ENCODE measurements around the gene OR51E2. TPM values are rescaled to one million over a fixed set of nuclear protein-coding genes. Genes with fewer than 3 reads are reported as not detected.

Gene OR51E2
- total RNA-seq, 4 donors from 2014 or later, result 0.37 to 10.3 (median 2.0) TPM

GRCh38 chr11:4714300-4714699, 16.6 kb upstream of the OR51E2 start:
- Histone ChIP-seq H3K27me3 (no peaks in the 10 kb centered on the region), H3K9me3 (no peaks in the 10 kb centered on the region), H3K4me1 (no peaks in the 10 kb centered on the region), H3K36me3 (no peaks in the 10 kb centered on the region), H3K4me3 (no peak overlapping the region), H3K27ac (no peak overlapping the region)
- DNase-seq, result no peak
- 58 to 61% methylated on average over 3 to 5 of the region's 5 CpGs for WGBS, 2 donors (ENCODE audit: low coverage in 1 of 2)
- intact Hi-C loops (cut with DNase I; ENCODE audit: low total_unique reads), result no loop called here
- TF ChIP-seq POLR2AphosphoS5 (IDR thresholded peaks at IDR 0.05), result no peak
- TF ChIP-seq POLR2A (IDR thresholded peaks at IDR 0.05), result no peak
- TF ChIP-seq, protein P1, sequence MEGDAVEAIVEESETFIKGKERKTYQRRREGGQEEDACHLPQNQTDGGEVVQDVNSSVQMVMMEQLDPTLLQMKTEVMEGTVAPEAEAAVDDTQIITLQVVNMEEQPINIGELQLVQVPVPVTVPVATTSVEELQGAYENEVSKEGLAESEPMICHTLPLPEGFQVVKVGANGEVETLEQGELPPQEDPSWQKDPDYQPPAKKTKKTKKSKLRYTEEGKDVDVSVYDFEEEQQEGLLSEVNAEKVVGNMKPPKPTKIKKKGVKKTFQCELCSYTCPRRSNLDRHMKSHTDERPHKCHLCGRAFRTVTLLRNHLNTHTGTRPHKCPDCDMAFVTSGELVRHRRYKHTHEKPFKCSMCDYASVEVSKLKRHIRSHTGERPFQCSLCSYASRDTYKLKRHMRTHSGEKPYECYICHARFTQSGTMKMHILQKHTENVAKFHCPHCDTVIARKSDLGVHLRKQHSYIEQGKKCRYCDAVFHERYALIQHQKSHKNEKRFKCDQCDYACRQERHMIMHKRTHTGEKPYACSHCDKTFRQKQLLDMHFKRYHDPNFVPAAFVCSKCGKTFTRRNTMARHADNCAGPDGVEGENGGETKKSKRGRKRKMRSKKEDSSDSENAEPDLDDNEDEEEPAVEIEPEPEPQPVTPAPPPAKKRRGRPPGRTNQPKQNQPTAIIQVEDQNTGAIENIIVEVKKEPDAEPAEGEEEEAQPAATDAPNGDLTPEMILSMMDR (IDR thresholded peaks at IDR 0.05), result no peak
- no peak for TF ChIP-seq EP300 (IDR thresholded peaks at IDR 0.05; ENCODE audit: low read depth)
- in situ Hi-C loops (cut with MboI; ENCODE audit: low pct_ligation_motif_present in 1 of 4, low pct_unique_long_range_greater_than_20kb in 1 of 4, low sequenced_read_pairs in 3 of 4), result no loop called here

DNA sequence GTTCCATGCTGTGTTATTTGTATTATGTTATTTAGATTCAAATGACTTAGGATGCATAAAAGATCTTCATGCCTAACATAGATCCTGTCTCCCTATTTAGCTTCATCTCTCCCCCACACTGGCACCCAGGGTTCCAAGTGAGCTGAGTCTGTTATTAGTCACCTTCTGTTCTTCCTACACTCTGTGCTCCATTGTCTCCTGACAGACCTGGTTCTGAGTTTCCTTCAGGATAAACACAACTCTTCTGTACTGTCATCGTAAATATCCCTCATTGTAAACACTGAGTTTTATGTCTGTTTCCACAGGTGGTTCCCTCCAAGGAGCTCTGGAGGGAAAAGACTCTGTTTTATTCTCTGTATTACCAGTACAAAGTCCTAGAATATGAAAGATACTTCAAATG, 15.6 kb upstream of the OR51E2 start:
- TF ChIP-seq POLR2AphosphoS5 (IDR thresholded peaks at IDR 0.05), result peak in 1 of 3 donors; percentile 46
- no peak for TF ChIP-seq EP300 (IDR thresholded peaks at IDR 0.05; ENCODE audit: low read depth)
- Histone ChIP-seq H3K9me3 (no peaks in the 10 kb centered on the region), H3K4me1 (no peaks in the 10 kb centered on the region), H3K36me3 (no peaks in the 10 kb centered on the region), H3K4me3 (no peak overlapping the region), H3K27me3 (no peaks in the 10 kb centered on the region), H3K27ac (no peak overlapping the region)
- no peak for DNase-seq
- intact Hi-C loops (cut with DNase I; ENCODE audit: low total_unique reads), result no loop called here
- in situ Hi-C loops (cut with MboI; ENCODE audit: low pct_ligation_motif_present in 1 of 4, low pct_unique_long_range_greater_than_20kb in 1 of 4, low sequenced_read_pairs in 3 of 4), result no loop called here
- 17 to 27% methylated on average over 1 of the region's 1 CpG for WGBS, 2 donors (ENCODE audit: low coverage in 1 of 2)

DNA sequence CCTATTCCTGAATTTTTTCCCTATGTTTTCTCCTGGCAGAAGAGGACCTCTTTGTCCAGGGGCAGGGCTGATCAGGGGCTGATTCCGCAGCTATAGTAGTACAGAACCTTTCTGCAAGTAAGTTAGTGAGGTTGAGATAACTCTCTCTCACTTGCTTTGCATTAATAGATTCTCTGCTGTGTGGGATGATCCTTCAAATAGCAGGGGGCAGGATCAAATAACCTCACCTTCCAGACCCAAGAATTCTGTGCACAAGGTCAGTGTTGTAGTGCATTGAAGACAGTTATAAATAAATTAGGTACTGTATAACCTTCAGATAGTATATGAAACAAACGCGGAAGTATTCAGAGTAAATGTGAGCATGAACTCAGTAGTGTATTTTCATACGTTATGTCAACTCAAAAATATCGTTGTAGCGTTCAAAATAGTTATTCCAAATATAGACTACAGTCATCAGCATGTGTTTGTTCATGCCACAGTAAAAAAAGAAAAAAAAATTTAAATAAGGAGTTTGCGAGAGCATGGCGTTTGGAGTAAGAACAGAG, 7.2 kb upstream of the OR51E2 start:
- Histone ChIP-seq H3K27ac (peak overlapping the region in 1 of 4 donors; percentile 42), H3K36me3 (no peaks in the 10 kb centered on the region), H3K9me3 (no peaks in the 10 kb centered on the region), H3K27me3 (no peaks in the 10 kb centered on the region), H3K4me1 (peaks cover 0 to 7% (median 0%) of the 10 kb centered on the region in 4 donors), H3K4me3 (no peak overlapping the region)
- 84 to 87% methylated on average over 8 of the region's 8 CpGs for WGBS, 2 donors (ENCODE audit: low coverage in 1 of 2)
- no peak for DNase-seq
- in situ Hi-C loops (cut with MboI; ENCODE audit: low pct_ligation_motif_present in 1 of 4, low pct_unique_long_range_greater_than_20kb in 1 of 4, low sequenced_read_pairs in 3 of 4) (no loop called here), intact Hi-C loops (cut with DNase I; ENCODE audit: low total_unique reads) (no loop called here)
- TF ChIP-seq EP300 (IDR thresholded peaks at IDR 0.05; ENCODE audit: low read depth), result no peak
- TF ChIP-seq, protein P1 (IDR thresholded peaks at IDR 0.05), result no peak

DNA sequence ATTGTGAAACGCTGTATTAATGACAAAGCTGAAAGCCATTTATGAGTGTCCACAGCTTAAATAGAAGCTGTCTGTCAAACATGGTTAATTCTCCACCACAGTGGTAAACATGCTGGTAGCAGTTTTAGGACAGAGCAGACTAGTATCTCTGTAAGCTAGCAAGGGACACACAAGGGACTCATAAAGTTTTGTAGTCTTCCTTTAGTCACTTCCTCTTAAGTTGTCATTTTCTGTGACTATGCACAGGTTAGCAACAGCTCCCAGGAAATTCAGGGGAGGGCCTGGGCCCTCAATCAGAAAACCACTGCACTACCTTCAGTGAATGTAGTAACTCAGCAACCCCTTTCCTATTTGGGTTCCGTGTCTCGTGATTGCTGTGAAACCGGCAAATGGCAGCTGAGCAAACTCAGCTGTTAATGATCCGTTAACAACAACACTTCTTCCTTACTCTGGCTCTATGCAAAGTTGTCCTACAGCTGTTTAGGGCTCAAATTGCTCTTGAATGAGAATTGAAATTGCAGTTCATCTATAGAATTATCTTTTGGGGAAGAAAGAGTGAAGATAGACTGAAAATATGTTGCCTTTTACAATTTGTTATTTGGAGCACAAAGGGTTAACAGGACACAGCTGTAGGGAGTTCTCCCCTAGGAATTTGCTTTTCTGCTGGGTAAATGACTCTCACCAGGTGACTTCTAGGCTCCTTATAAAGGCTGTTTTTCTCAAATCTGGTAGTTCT, 6.6 kb upstream of the OR51E2 start, which contains the start of gene MMP26:
TSS of gene MMP26 (plus strand) at position 731 of the 736 bp plus-strand sequence.
- intact Hi-C loops (cut with DNase I; ENCODE audit: low total_unique reads), result no loop called here
- peak within 1 kb of the TSS in 1 of 4 donors; percentile 42 for H3K27ac ChIP-seq
- no peaks in the 10 kb centered on the region for H3K9me3 ChIP-seq
- H3K27me3 ChIP-seq, result no peaks in the 10 kb centered on the region
- H3K4me3 ChIP-seq, result no peak within 1 kb of the TSS
- peaks cover 0 to 7% (median 0%) of the 10 kb centered on the region in 4 donors for H3K4me1 ChIP-seq
- no peaks in the 10 kb centered on the region for H3K36me3 ChIP-seq
- DNase-seq, result no peak
- in situ Hi-C loops (cut with MboI; ENCODE audit: low pct_ligation_motif_present in 1 of 4, low pct_unique_long_range_greater_than_20kb in 1 of 4, low sequenced_read_pairs in 3 of 4), result no loop called here
- 16 to 36% methylated on average over 5 of the region's 5 CpGs for WGBS, 2 donors (ENCODE audit: low coverage in 1 of 2)
- TF ChIP-seq, protein P1 (IDR thresholded peaks at IDR 0.05), result no peak

Measured in transverse colon (tissue), 4 donors.